GM12865 (cell line): ENCODE results near the gene VPS39.
A peak's percentile ranks its signal among the peaks of the same experiment; 100 is the strongest.

Experiments used
- DNase-seq: peaks from one replicate; pipeline ENCODE4 v3.0.0; 2010; ENCODE audit warnings: low read depth
- H3K4me3 ChIP-seq: 2 replicates; pipeline ENCODE4 v1.5.1; 2011; ENCODE audit warnings: mild to moderate bottlenecking, low read depth, low read length, control low read depth
- TF ChIP-seq, protein P1 (sequence below): IDR thresholded peaks from 2 replicates; pipeline ENCODE4 v1.5.1; 2011; ENCODE audit warnings: low read length, control low read depth, low read depth, inconsistent platforms; ENCODE audit not compliant: insufficient read depth; ENCODE audit errors: missing control alignments

VPS39 gene

DNA sequence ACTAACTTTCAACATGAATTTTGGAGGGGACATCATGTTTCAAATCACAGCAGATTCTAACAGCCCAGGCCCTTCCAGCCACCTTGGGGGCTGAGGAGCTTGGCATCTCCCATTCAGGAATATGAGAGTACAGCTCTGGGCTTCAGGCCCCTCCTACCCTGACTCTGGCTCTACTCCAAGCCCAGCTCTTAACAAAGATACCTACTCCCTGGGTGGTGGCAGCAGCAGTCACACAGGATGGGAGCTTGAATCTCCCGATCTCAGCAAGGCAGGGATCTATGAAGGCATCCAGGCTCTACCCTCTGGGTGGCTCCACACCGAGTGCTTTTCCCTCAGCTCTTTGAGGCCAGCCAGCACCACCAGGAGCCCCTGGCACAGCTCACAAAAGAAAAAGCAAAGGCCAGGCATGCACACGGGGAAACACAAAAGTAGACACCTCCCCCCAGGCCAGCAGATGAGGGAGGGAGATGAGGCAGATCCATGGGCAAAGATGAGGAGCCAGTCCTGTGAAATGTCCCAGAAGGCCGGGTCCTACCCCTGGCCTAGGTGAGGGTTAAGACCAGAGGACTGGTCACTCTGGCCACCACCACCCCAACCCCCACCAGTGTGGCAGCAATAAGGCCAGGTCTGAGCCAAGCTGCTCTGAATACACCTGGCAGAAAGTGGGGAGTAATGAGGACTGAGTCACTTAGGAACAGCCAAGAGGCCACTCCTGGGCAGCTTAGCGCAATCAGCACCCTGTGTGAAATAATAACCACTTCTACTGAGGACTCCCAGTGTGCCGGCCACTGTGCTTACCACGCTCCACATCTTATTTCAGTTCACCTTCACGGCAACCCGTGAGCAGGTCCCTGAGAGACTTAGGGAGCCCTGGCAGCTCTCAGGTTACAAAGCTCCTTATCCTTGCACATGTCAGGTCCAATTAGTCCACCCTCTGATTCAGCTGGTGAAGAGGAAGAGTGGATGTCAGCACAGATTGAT is 76.0 kb downstream of the VPS39 start:
- no peak for DNase-seq
- TF ChIP-seq, protein P1, sequence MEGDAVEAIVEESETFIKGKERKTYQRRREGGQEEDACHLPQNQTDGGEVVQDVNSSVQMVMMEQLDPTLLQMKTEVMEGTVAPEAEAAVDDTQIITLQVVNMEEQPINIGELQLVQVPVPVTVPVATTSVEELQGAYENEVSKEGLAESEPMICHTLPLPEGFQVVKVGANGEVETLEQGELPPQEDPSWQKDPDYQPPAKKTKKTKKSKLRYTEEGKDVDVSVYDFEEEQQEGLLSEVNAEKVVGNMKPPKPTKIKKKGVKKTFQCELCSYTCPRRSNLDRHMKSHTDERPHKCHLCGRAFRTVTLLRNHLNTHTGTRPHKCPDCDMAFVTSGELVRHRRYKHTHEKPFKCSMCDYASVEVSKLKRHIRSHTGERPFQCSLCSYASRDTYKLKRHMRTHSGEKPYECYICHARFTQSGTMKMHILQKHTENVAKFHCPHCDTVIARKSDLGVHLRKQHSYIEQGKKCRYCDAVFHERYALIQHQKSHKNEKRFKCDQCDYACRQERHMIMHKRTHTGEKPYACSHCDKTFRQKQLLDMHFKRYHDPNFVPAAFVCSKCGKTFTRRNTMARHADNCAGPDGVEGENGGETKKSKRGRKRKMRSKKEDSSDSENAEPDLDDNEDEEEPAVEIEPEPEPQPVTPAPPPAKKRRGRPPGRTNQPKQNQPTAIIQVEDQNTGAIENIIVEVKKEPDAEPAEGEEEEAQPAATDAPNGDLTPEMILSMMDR: no peak
- H3K4me3 ChIP-seq: no peak overlapping the region

DNA sequence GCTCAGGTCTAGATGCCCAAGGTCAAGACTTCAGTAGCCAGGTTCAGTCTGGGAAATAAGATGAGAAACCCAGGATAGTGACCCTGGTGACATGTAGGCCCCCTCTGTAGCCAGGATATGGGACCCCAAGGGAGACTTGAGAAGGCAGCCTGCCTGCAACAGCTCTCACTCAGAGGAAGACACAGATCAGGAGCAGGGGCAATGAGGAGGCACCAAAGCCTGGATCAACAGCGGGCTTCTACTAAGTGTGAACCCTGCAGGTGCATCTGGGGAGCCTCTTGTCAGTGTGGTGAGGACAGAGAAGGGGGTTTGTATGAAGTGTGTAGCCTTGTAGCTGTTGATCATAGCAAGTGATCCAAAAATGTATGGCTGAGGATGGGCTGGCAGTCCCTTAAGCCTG is 77.1 kb downstream of the VPS39 start:
- TF ChIP-seq, protein P1: no peak
- no peak overlapping the region for H3K4me3 ChIP-seq
- no peak for DNase-seq

GRCh38 chr15:42130246-42130986 is 77.7 kb downstream of the VPS39 start:
- no peak for DNase-seq
- H3K4me3 ChIP-seq: no peak overlapping the region; the same call in 1 of the 2 replicates
- TF ChIP-seq, protein P1: no peak

DNA sequence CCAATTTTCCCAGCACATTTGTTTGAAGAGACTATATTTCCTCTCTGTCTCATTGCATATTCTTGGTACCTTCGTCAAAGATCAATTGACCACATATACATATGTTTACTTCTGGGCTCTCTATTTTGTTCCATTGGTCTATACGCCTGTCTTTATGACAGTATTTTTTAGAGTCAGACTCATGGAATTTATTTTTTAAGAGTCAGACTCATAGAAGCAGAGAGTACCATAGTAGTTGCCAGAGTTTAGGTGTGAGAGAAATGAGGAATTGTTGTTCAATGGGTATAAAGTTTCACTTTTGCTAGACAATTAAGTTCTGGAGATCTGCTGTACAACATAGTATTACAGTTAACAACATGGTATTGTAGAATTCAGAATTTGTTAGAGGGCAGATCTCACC is 78.7 kb downstream of the VPS39 start:
- TF ChIP-seq, protein P1: no peak
- H3K4me3 ChIP-seq: peak overlapping the region; percentile 16; the same call in 1 of the 2 replicates
- DNase-seq: no peak

GRCh38 chr15:42128476-42128875 is 79.6 kb downstream of the VPS39 start:
- TF ChIP-seq, protein P1: no peak
- no peak overlapping the region for H3K4me3 ChIP-seq
- no peak for DNase-seq

- TF ChIP-seq, protein P1: no peak
- no peak for DNase-seq
Observed at GRCh38 chr15:42123546-42123945, 84.6 kb downstream of the VPS39 start.

More at GRCh38 chr15:42123546-42123945, 84.6 kb downstream of the VPS39 start:
- no peak overlapping the region for H3K4me3 ChIP-seq
